WI38 (cell line): ENCODE results near the gene EMD.

Experiments
- H3K4me3 ChIP-seq: 2 replicates; pipeline ENCODE4 v1.5.1; 2011; ENCODE audit warnings: low read depth, mild to moderate bottlenecking, control low read depth, low read length
- TF ChIP-seq, protein P1 (sequence below): IDR thresholded peaks from 2 replicates; pipeline ENCODE4 v1.5.1; 2012; ENCODE audit warnings: low read depth, mild to moderate bottlenecking, control low read depth, low read length

EMD gene

DNA sequence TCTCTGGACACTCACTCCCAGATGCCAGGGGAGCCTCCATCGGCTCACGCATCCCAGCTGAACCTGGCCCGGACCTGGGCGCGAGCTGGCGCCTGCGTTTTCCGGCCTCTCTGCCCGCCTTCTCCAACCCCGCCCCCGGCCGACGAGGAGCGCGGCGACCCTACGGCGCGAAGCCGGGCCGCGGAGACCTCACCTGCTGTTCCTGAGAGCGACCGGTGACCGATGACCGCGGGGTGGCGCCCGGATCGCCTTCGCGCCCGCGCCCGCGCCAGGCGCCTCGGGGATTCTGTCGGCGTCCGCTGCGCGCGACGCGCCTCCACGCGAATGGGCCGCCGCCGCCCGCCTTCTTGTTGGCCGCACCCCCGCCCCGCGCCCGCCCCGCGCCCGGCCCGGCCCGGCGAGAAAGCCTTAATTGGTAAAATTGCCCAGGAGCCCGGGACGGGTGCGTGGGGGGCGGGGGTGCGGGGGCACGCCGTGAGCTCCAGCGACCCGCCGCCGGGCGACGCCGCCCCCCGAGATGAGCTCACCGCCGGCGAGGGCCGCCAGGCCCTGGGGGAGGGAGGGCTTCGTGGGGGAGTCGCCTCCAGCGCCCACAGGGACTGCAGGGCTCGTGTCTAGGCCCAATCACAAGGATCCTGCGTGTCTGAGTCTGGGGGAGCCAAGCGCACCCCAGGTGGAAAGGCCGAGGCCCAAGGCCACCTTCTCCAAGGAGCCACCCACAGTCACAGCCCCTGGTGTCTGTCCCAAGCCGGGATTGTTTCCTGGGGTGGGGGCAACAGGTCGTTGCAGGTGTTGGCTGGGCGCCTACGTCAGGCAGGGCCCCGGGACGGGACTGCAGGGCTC lies 4.6 kb upstream of the EMD start, which contains the start of gene FLNA:
Gene FLNA, minus strand, starts transcription at position 322 of the 843 bp plus-strand sequence. CDS start 3,389 bp downstream, outside the sequence.
- TF ChIP-seq, protein P1, sequence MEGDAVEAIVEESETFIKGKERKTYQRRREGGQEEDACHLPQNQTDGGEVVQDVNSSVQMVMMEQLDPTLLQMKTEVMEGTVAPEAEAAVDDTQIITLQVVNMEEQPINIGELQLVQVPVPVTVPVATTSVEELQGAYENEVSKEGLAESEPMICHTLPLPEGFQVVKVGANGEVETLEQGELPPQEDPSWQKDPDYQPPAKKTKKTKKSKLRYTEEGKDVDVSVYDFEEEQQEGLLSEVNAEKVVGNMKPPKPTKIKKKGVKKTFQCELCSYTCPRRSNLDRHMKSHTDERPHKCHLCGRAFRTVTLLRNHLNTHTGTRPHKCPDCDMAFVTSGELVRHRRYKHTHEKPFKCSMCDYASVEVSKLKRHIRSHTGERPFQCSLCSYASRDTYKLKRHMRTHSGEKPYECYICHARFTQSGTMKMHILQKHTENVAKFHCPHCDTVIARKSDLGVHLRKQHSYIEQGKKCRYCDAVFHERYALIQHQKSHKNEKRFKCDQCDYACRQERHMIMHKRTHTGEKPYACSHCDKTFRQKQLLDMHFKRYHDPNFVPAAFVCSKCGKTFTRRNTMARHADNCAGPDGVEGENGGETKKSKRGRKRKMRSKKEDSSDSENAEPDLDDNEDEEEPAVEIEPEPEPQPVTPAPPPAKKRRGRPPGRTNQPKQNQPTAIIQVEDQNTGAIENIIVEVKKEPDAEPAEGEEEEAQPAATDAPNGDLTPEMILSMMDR = no peak
- H3K4me3 ChIP-seq = peak within 1 kb of the TSS; percentile 74

DNA sequence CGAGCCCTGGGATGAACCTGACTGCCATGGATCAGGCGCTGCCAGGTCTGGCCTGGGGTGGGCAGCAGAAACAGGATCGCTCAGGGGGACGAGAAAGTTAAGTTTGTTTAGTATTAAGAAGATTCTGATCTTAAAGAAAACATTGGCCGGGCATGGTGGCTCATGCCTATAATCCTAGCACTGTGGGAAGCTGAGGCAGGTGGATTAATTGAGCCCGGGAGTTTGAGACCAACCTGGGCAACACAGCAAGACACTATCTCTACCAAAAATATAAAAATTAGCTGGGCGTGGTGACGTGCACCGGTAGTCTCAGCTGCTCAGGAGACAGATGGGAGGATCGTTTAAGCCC lies 4.0 kb upstream of the EMD start:
- peak overlapping the region; percentile 49 for H3K4me3 ChIP-seq
- TF ChIP-seq, protein P1 = no peak

DNA sequence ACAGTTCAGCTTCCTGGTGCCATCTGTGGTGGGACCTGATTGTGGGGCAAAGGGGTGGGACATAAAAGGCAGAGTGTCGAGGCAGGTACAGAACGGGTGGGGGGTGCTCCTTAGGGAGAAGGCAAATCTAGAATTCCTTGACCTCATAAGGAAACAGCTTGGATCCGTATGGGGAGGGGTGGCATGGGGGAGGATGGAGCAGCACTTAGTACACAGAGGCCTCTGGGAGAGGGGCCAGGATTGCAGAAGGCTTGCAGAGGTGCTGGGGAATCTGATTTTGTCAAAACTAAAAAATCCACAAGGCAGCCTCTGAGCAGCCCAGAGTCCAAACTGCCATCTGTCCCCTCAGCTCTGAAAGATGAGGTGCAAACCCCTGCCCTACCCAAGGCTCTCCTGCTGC lies 2.3 kb upstream of the EMD start:
- H3K4me3 ChIP-seq = no peak overlapping the region
- TF ChIP-seq, protein P1 = no peak

DNA sequence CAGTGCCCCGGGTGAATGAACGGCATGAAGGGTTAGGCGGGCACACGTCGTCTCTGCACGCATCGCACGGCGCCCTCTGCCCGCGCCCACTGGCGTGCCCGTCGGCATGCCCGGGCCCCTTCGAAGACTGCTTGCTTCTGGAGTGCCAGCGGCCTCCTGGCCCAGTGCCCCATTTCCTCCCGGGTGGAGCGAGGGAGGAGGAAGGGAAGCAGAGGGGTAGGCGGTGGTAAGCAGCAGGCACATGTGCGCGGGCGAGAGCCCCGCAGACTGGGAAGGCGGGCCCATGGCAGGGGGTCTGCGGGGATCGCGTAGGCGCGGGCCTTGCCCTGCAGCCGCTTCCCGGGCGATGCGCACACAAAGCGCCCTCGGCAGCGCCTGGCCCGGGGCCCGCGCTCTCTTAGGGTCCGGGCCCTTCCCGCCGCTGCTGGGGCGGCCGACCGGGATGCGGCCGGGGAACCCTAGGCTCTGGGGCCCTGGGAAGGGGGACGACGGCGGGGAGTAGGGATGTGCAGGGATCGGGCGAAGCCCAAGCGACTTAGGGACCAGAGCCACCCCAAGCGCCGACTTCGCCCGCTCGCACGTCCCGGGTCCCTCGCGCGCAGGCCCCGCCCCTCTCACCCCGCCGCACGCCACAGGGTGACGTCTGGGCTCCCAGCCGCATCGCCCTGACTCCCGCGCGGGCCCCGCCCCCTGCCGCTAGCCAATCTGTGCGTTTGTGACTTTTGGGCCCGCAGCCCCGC lies 866 bp upstream of the EMD start:
- peak overlapping the region; percentile 51 for H3K4me3 ChIP-seq
- TF ChIP-seq, protein P1 = no peak

DNA sequence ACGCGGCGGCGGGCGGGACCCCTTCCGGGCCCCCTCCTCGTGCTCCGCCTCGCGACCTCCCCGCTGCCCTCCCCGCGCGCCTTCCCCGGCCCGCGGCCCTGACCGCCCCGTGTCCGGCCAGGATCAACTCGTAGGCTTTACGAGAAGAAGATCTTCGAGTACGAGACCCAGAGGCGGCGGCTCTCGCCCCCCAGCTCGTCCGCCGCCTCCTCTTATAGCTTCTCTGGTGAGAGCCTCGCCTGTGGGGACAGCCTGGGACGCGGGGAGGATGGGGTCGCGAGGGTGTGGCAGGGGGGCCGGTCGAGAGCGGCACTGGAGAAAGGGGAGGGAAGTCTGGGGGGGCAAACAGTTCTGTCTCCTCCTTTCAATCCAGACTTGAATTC lies 465 bp downstream of the EMD start:
- TF ChIP-seq, protein P1 = no peak
- peak overlapping the region; percentile 74 for H3K4me3 ChIP-seq

DNA sequence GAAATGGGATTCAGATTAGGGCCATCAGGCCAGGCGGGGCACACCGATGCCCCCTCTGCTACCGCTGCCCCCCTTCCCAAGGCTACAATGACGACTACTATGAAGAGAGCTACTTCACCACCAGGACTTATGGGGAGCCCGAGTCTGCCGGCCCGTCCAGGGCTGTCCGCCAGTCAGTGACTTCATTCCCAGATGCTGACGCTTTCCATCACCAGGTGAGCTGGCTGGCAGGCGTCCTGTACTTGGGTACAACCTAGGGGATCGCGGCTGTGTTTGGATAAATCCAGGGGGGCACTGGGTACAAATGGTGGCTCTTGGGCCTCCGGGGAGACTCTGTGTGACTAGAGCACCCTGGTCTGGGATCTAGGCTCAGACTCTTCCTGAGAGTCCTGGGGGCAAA lies 1.1 kb downstream of the EMD start:
- H3K4me3 ChIP-seq = peak overlapping the region; percentile 74
- TF ChIP-seq, protein P1 = no peak

DNA sequence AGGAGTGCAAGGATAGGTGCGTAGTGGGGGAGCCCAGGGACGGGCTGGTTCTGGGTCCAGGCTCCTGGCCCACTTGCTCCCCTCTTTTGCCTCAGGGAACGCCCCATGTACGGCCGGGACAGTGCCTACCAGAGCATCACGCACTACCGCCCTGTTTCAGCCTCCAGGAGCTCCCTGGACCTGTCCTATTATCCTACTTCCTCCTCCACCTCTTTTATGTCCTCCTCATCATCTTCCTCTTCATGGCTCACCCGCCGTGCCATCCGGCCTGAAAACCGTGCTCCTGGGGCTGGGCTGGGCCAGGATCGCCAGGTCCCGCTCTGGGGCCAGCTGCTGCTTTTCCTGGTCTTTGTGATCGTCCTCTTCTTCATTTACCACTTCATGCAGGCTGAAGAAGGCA lies 1.7 kb downstream of the EMD start:
- TF ChIP-seq, protein P1 = no peak
- H3K4me3 ChIP-seq = peak overlapping the region; percentile 74
